ENCODE results near the gene PHKA2.
A peak's percentile ranks its signal among the peaks of the same experiment; 100 is the strongest.

The PHKA2 gene

DNA sequence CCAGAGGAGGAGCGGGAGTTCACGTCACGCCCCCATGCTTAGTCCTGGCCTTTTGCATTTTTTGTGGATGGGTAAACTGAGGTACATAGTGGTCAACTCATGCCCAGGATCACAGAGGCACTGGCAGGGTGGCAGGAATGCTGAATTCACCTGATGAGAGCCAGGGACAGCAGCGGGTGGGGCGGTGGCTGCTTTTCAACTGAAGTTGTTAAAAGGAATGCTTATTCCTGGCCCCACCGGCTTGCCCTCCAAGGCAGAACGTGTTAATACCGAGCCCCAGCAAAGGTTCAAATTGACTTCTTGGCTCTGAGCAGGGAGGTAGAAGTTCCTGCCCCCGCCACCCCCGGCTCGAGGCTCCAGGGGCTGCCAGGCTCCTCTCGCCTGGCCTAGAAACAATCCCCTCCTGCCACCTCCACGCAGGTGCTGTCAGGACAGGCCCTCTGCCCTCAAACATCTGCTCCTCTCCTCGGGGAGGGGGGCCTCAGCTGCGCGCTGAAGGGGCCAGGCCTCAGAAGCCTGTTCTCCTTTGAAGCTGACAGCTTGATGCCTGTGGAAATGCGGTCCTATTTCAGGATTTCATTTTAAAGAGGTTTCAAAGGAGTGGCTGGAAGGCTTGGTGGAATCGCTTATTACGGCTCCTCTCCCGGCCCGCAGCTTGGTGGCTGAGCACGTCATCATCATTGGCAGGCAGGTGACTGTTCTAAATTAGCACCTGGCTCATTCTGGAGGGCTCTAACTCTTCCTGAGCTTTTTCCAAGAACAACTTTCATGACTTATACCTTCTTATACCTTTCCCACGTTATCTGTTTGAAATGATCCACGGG, 93.0 kb downstream of the PHKA2 start:
- H3K36me3 ChIP-seq (ENCODE audit: insufficient read depth, low read length), result peaks cover 10% of the 10 kb centered on the region; the same call in 1 of the 2 replicates
- no peaks in the 10 kb centered on the region for H3K4me1 ChIP-seq (ENCODE audit: insufficient read depth, low read length)
- no peaks in the 10 kb centered on the region for H3K79me2 ChIP-seq (ENCODE audit: insufficient read depth, low read length)
- no peak for ATAC-seq (ENCODE audit: insufficient read depth, low read depth)
- no peak overlapping the region for H2AFZ ChIP-seq (ENCODE audit: low read depth, low read length)
- H4K20me1 ChIP-seq (ENCODE audit: insufficient read depth, low read length), result no peaks in the 10 kb centered on the region
- TF ChIP-seq EZH2 (IDR thresholded peaks at IDR 0.05; ENCODE audit: borderline replicate concordance, low read depth, low read length, severe bottlenecking), result no peak
- TF ChIP-seq CTCF (IDR thresholded peaks at IDR 0.05; ENCODE audit: borderline replicate concordance, extremely low read depth, low read length, poor library complexity, severe bottlenecking), result no peak
- no peak overlapping the region for H3K4me2 ChIP-seq (ENCODE audit: insufficient read depth, low read length)
- no peaks in the 10 kb centered on the region for H3K9me3 ChIP-seq (ENCODE audit: insufficient read depth, low read length, severe bottlenecking)
- peak; percentile 10 for DNase-seq
- H3K27ac ChIP-seq (ENCODE audit: low read length), result no peak overlapping the region
- no peak overlapping the region for H3K9ac ChIP-seq (ENCODE audit: low read depth, low read length)
- no peaks in the 10 kb centered on the region for H3K27me3 ChIP-seq (ENCODE audit: insufficient read depth, low read length, poor library complexity)
- H3K4me3 ChIP-seq (ENCODE audit: low read depth in 1 of 2, low read length in 2 of 2), result no peak overlapping the region

DNA sequence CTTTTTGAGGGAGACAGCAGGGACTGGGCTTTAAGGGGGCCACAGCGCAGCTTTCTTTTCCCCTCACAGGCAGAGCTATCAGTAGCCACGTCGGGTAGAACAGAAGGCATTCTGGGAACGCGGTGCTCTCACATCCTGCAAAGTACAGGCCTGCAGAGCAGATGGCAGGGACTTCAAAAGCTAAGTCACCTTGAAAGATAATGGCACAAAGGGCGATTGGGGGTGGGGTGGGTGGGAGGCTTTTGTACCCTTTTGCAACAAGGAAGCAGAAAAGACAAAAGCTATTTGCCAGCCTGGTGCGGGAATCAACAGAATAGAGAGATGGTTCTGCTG, 93.9 kb downstream of the PHKA2 start:
- Histone ChIP-seq H3K4me3 (ENCODE audit: low read depth in 1 of 2, low read length in 2 of 2) (no peak overlapping the region), H3K4me2 (ENCODE audit: insufficient read depth, low read length) (no peak overlapping the region), H3K36me3 (ENCODE audit: insufficient read depth, low read length) (peaks cover 10% of the 10 kb centered on the region; the same call in 1 of the 2 replicates), H3K9ac (ENCODE audit: low read depth, low read length) (no peak overlapping the region), H3K9me3 (ENCODE audit: insufficient read depth, low read length, severe bottlenecking) (no peaks in the 10 kb centered on the region), H3K27ac (ENCODE audit: low read length) (no peak overlapping the region), H4K20me1 (ENCODE audit: insufficient read depth, low read length) (no peaks in the 10 kb centered on the region), H3K4me1 (ENCODE audit: insufficient read depth, low read length) (no peaks in the 10 kb centered on the region), H3K27me3 (ENCODE audit: insufficient read depth, low read length, poor library complexity) (no peaks in the 10 kb centered on the region), H3K79me2 (ENCODE audit: insufficient read depth, low read length) (no peaks in the 10 kb centered on the region), H2AFZ (ENCODE audit: low read depth, low read length) (no peak overlapping the region)
- TF ChIP-seq EZH2 (IDR thresholded peaks at IDR 0.05; ENCODE audit: borderline replicate concordance, low read depth, low read length, severe bottlenecking) (no peak), CTCF (IDR thresholded peaks at IDR 0.05; ENCODE audit: borderline replicate concordance, extremely low read depth, low read length, poor library complexity, severe bottlenecking) (no peak)
- ATAC-seq (ENCODE audit: insufficient read depth, low read depth) (peak; percentile 62), DNase-seq (peak; percentile 34)

GRCh38 chrX:18889346-18890048, 94.4 kb downstream of the PHKA2 start:
- H3K27me3 ChIP-seq (ENCODE audit: insufficient read depth, low read length, poor library complexity), result no peaks in the 10 kb centered on the region
- TF ChIP-seq EZH2 (IDR thresholded peaks at IDR 0.05; ENCODE audit: borderline replicate concordance, low read depth, low read length, severe bottlenecking), result no peak
- TF ChIP-seq CTCF (IDR thresholded peaks at IDR 0.05; ENCODE audit: borderline replicate concordance, extremely low read depth, low read length, poor library complexity, severe bottlenecking), result no peak
- ATAC-seq (ENCODE audit: insufficient read depth, low read depth) (no peak), DNase-seq (no peak)
- peaks cover 10% of the 10 kb centered on the region; the same call in 1 of the 2 replicates for H3K36me3 ChIP-seq (ENCODE audit: insufficient read depth, low read length)
- no peak overlapping the region for H3K4me3 ChIP-seq (ENCODE audit: low read depth in 1 of 2, low read length in 2 of 2)
- no peak overlapping the region for H3K27ac ChIP-seq (ENCODE audit: low read length)
- no peaks in the 10 kb centered on the region for H3K79me2 ChIP-seq (ENCODE audit: insufficient read depth, low read length)
- no peak overlapping the region for H2AFZ ChIP-seq (ENCODE audit: low read depth, low read length)
- H3K9ac ChIP-seq (ENCODE audit: low read depth, low read length), result no peak overlapping the region
- no peaks in the 10 kb centered on the region for H3K9me3 ChIP-seq (ENCODE audit: insufficient read depth, low read length, severe bottlenecking)
- no peaks in the 10 kb centered on the region for H4K20me1 ChIP-seq (ENCODE audit: insufficient read depth, low read length)
- no peaks in the 10 kb centered on the region for H3K4me1 ChIP-seq (ENCODE audit: insufficient read depth, low read length)
- no peak overlapping the region for H3K4me2 ChIP-seq (ENCODE audit: insufficient read depth, low read length)
